MG63 (cell line): ENCODE data around the gene AHRR. TPM values are rescaled to one million over a fixed set of nuclear protein-coding genes. Genes with fewer than 3 reads are reported as not detected.
A peak's percentile ranks its signal among the peaks of the same experiment; 100 is the strongest.
"Not testable (repeated sequence)": the region's sequence is repeated elsewhere in the genome, so short reads cannot be mapped to it uniquely, and the experiment has no call there.

Experiments
- DNase-seq: peaks from one replicate; pipeline ENCODE4 v3.0.0-alpha.2; 2020
- H3K27me3 ChIP-seq: fragments of 250-450 bp; sonication (Bioruptor Pico); 2 replicates; pipeline ENCODE4 v1.5.1; 2020; ENCODE audit warnings: mild to moderate bottlenecking, moderate library complexity
- H3K36me3 ChIP-seq: fragments of 250-450 bp; sonication (Bioruptor Pico); 2 replicates; pipeline ENCODE4 v1.5.1; 2020; ENCODE audit warnings: mild to moderate bottlenecking, moderate library complexity
- H3K4me3 ChIP-seq: fragments of 250-450 bp; sonication (Bioruptor Pico); 2 replicates; pipeline ENCODE4 v1.5.1; 2020; ENCODE audit warnings: mild to moderate bottlenecking, moderate library complexity
- H3K9me3 ChIP-seq: fragments of 250-450 bp; sonication (Bioruptor Pico); 2 replicates; pipeline ENCODE4 v1.5.1; 2020; ENCODE audit warnings: mild to moderate bottlenecking, moderate library complexity
- total RNA-seq: library from RNA; depleted of rRNA; stranded (reverse); fragments of >200 nt; shearing (Covaris generic); gene quantifications from 2 replicates; pipeline ENCODE4 v1.2.3, GENCODE V29; 2014; ENCODE audit warnings: low replicate concordance

Gene AHRR
- total RNA-seq, 1 experiment from 2014 or later = 24.5 TPM

- peaks cover 39% of the 10 kb centered on the region for H3K36me3 ChIP-seq
Observed at GRCh38 chr5:464843-465590, 143.5 kb downstream of the AHRR start.

GRCh38 chr5:465591-466403, 144.3 kb downstream of the AHRR start:
- Histone ChIP-seq H3K27me3 (no peaks in the 10 kb centered on the region), H3K36me3 (peaks cover 32% of the 10 kb centered on the region), H3K9me3 (no peaks in the 10 kb centered on the region), H3K4me3 (no peak overlapping the region)
- no peak for DNase-seq

More at GRCh38 chr5:464843-465590, 143.5 kb downstream of the AHRR start:
- no peak overlapping the region for H3K4me3 ChIP-seq
- H3K27me3 ChIP-seq = no peaks in the 10 kb centered on the region
- no peaks in the 10 kb centered on the region for H3K9me3 ChIP-seq
- no peak for DNase-seq

- H3K36me3 ChIP-seq = peaks cover 30% of the 10 kb centered on the region
- no peak for DNase-seq
- H3K9me3 ChIP-seq = no peaks in the 10 kb centered on the region
- no peak overlapping the region for H3K4me3 ChIP-seq
- H3K27me3 ChIP-seq = no peaks in the 10 kb centered on the region
Observed at GRCh38 chr5:466661-467310, 145.3 kb downstream of the AHRR start.

- no peak for DNase-seq
- H3K36me3 ChIP-seq = peaks cover 16% of the 10 kb centered on the region
- H3K9me3 ChIP-seq = no peaks in the 10 kb centered on the region
- H3K4me3 ChIP-seq = no peak overlapping the region
- no peaks in the 10 kb centered on the region for H3K27me3 ChIP-seq
Observed at GRCh38 chr5:468401-468800, 146.9 kb downstream of the AHRR start.

GRCh38 chr5:469752-470483, 148.4 kb downstream of the AHRR start:
- Histone ChIP-seq H3K9me3 (no peaks in the 10 kb centered on the region), H3K27me3 (no peaks in the 10 kb centered on the region), H3K36me3 (peaks cover 6% of the 10 kb centered on the region), H3K4me3 (no peak overlapping the region)
- no peak for DNase-seq

GRCh38 chr5:470961-471749, 149.6 kb downstream of the AHRR start:
- peaks cover 6% of the 10 kb centered on the region for H3K36me3 ChIP-seq
- no peaks in the 10 kb centered on the region for H3K9me3 ChIP-seq
- DNase-seq = no peak
- no peaks in the 10 kb centered on the region for H3K27me3 ChIP-seq
- H3K4me3 ChIP-seq = peak overlapping the region; percentile 95

- peaks cover 6% of the 10 kb centered on the region for H3K36me3 ChIP-seq
- H3K9me3 ChIP-seq = no peaks in the 10 kb centered on the region
- no peaks in the 10 kb centered on the region for H3K27me3 ChIP-seq
- DNase-seq = no peak
- peak overlapping the region; percentile 95 for H3K4me3 ChIP-seq
Observed at GRCh38 chr5:471750-472058, 150.2 kb downstream of the AHRR start.

- Histone ChIP-seq H3K36me3 (peaks cover 6% of the 10 kb centered on the region), H3K4me3 (peak overlapping the region; percentile 95), H3K27me3 (no peaks in the 10 kb centered on the region), H3K9me3 (no peaks in the 10 kb centered on the region)
- DNase-seq = peak; percentile 40
Observed at GRCh38 chr5:472076-472655, 150.7 kb downstream of the AHRR start.

GRCh38 chr5:472656-473550, 151.4 kb downstream of the AHRR start:
- Histone ChIP-seq H3K27me3 (no peaks in the 10 kb centered on the region), H3K36me3 (peaks cover 6% of the 10 kb centered on the region), H3K9me3 (no peaks in the 10 kb centered on the region), H3K4me3 (peak overlapping the region; percentile 95)
- DNase-seq = peak; percentile 81

- peak; percentile 51 for DNase-seq
- H3K4me3 ChIP-seq = peak overlapping the region; percentile 75
- no peaks in the 10 kb centered on the region for H3K9me3 ChIP-seq
- H3K36me3 ChIP-seq = peaks cover 6% of the 10 kb centered on the region
- H3K27me3 ChIP-seq = no peaks in the 10 kb centered on the region
Observed at GRCh38 chr5:473551-474192, 152.2 kb downstream of the AHRR start.

- H3K27me3 ChIP-seq, H3K9me3 ChIP-seq, DNase-seq, H3K36me3 ChIP-seq: not testable (repeated sequence)
- peak overlapping the region; percentile 35 for H3K4me3 ChIP-seq
Observed at GRCh38 chr5:474232-474839, 152.8 kb downstream of the AHRR start.

GRCh38 chr5:474840-475661, 153.5 kb downstream of the AHRR start:
- Histone ChIP-seq H3K36me3 (peaks cover 6% of the 10 kb centered on the region), H3K27me3 (no peaks in the 10 kb centered on the region), H3K9me3 (no peaks in the 10 kb centered on the region), H3K4me3 (peak overlapping the region; percentile 35)
- DNase-seq = peak; percentile 15

- H3K27me3 ChIP-seq = no peaks in the 10 kb centered on the region
- peaks cover 6% of the 10 kb centered on the region; the same call in 1 of the 2 replicates for H3K36me3 ChIP-seq
- no peak overlapping the region for H3K4me3 ChIP-seq
- H3K9me3 ChIP-seq = no peaks in the 10 kb centered on the region
- no peak for DNase-seq
Observed at GRCh38 chr5:475704-476101, 154.2 kb downstream of the AHRR start.
